Measurements from ENCODE around the gene ARHGEF4.

DNA sequence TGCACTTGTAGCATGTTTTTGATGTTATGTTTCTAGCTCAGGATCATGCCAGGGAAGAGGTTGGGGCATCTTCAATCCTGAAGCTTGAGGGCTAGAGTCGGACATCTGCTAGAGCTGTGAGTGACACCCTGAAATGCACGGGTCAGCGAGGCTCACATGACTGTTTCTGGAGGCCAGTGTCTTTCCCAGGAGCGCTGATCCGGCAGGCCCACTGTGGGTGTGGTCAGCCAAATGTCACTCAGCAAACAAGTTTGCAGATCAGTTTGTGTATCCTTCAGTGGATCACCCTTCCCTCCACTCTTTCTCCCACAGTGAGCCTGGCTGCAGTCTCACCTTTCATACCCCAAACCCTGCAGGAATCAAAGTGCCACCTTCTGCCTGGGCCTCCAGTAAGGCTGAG lies 23.0 kb upstream of the ARHGEF4 start:
- TF ChIP-seq CTCF (IDR thresholded peaks at IDR 0.05) (no peak), POLR2AphosphoS5 (IDR thresholded peaks at IDR 0.05) (no peak)
